Liver (tissue), 3 donors: Measurements from ENCODE around the gene RNF152.

Experiments used
- ATF3 ChIP-seq: IDR thresholded peaks from 2 replicates; pipeline ENCODE4 v1.6.1; 2016; ENCODE audit warnings: antibody characterized with exemption
- CTCF ChIP-seq: fragments of 150-350 bp; IDR thresholded peaks from 2 replicates; pipeline ENCODE4 v1.5.1; 2017; ENCODE audit warnings: improper control_type of control experiment, low read depth, low read length; ENCODE audit not compliant: missing input control
- FOXA1 ChIP-seq: IDR thresholded peaks from 2 replicates; pipeline ENCODE4 v1.6.1; 2016; ENCODE audit warnings: antibody characterized with exemption
- JUND ChIP-seq, 2 donors: IDR thresholded peaks; 2 replicates each; pipeline ENCODE4 v1.6.1; 2016; ENCODE audit warnings: antibody characterized with exemption in 2 of 2
- REST ChIP-seq: IDR thresholded peaks from 2 replicates; pipeline ENCODE4 v1.6.1; 2016; ENCODE audit warnings: antibody characterized with exemption, mild to moderate bottlenecking
- TAF1 ChIP-seq: conservative IDR thresholded peaks from 2 replicates; pipeline ENCODE4 v1.6.1; 2016; ENCODE audit warnings: antibody characterized with exemption, mild to moderate bottlenecking
- YY1 ChIP-seq: IDR thresholded peaks from 2 replicates; pipeline ENCODE4 v1.6.1; 2016; ENCODE audit warnings: antibody characterized with exemption, mild to moderate bottlenecking
- donor health status: healthy.
- donor health status: healthy.

GRCh38 chr18:61761875-61762274, 130.9 kb downstream of the RNF152 start:
- TF ChIP-seq CTCF, result no peak
- TF ChIP-seq JUND (IDR thresholded peaks at IDR 0.05), result no peak
- TF ChIP-seq TAF1, result no peak
- no peak for TF ChIP-seq YY1
- no peak for TF ChIP-seq ATF3
- TF ChIP-seq FOXA1, result no peak
- no peak for TF ChIP-seq REST
